ENCODE data around the gene UNC79.

UNC79 gene

GRCh38 chr14:93431036-93431670 lies 414 bp downstream of the UNC79 start (continued):
- TF ChIP-seq TSHZ2 (CRISPR knock-in tag; IDR thresholded peaks at IDR 0.05) (no peak), CSDC2 (CRISPR knock-in tag; IDR thresholded peaks at IDR 0.05) (no peak)

GRCh38 chr14:93454224-93454623 lies 23.5 kb downstream of the UNC79 start:
- TF ChIP-seq CREB5 (CRISPR knock-in tag; IDR thresholded peaks at IDR 0.05; ENCODE audit: low read depth) (no peak), ZC3H10 (CRISPR knock-in tag; IDR thresholded peaks at IDR 0.05) (no peak), TCF4 (CRISPR knock-in tag; IDR thresholded peaks at IDR 0.05; ENCODE audit: borderline replicate concordance) (no peak)
- ATAC-seq, result no peak

- no peak for ATAC-seq
Measured at GRCh38 chr14:93456356-93456755, 25.6 kb downstream of the UNC79 start.

GRCh38 chr14:93458234-93458633 lies 27.5 kb downstream of the UNC79 start:
- ATAC-seq, result no peak
- TF ChIP-seq ZC3H10 (CRISPR knock-in tag; IDR thresholded peaks at IDR 0.05), result no peak
- TF ChIP-seq OSR1 (CRISPR knock-in tag; IDR thresholded peaks at IDR 0.05), result no peak
- TF ChIP-seq ZNF70 (CRISPR knock-in tag; IDR thresholded peaks at IDR 0.05), result no peak
- no peak for TF ChIP-seq RARB (CRISPR knock-in tag; IDR thresholded peaks at IDR 0.05)
- TF ChIP-seq TOX (CRISPR knock-in tag; IDR thresholded peaks at IDR 0.05; ENCODE audit: borderline replicate concordance), result no peak
- TF ChIP-seq TCF4 (CRISPR knock-in tag; IDR thresholded peaks at IDR 0.05; ENCODE audit: borderline replicate concordance), result no peak
- no peak for TF ChIP-seq CSDC2 (CRISPR knock-in tag; IDR thresholded peaks at IDR 0.05)

More at GRCh38 chr14:93456356-93456755, 25.6 kb downstream of the UNC79 start:
- TF ChIP-seq OSR1 (CRISPR knock-in tag; IDR thresholded peaks at IDR 0.05) (no peak), CSDC2 (CRISPR knock-in tag; IDR thresholded peaks at IDR 0.05) (no peak), PPARA (CRISPR knock-in tag; IDR thresholded peaks at IDR 0.05; ENCODE audit: borderline replicate concordance) (no peak), TOX (CRISPR knock-in tag; IDR thresholded peaks at IDR 0.05; ENCODE audit: borderline replicate concordance) (no peak), ZNF8 (CRISPR knock-in tag; IDR thresholded peaks at IDR 0.05) (no peak), ESRRG (CRISPR knock-in tag; IDR thresholded peaks at IDR 0.05) (no peak), ZC3H10 (CRISPR knock-in tag; IDR thresholded peaks at IDR 0.05) (no peak), SNAI2 (CRISPR knock-in tag; IDR thresholded peaks at IDR 0.05) (no peak), CREB5 (CRISPR knock-in tag; IDR thresholded peaks at IDR 0.05; ENCODE audit: low read depth) (no peak), RARB (CRISPR knock-in tag; IDR thresholded peaks at IDR 0.05) (no peak), ZNF70 (CRISPR knock-in tag; IDR thresholded peaks at IDR 0.05) (no peak), TSHZ2 (CRISPR knock-in tag; IDR thresholded peaks at IDR 0.05) (no peak), ZNF565 (CRISPR knock-in tag; conservative IDR thresholded peaks at IDR 0.05; ENCODE audit: low read depth) (no peak), ISL1 (CRISPR knock-in tag; IDR thresholded peaks at IDR 0.05) (no peak), ZFP30 (CRISPR knock-in tag; IDR thresholded peaks at IDR 0.05) (no peak)

GRCh38 chr14:93462479-93462878 lies 31.7 kb downstream of the UNC79 start:
- no peak for TF ChIP-seq ZNF565 (CRISPR knock-in tag; conservative IDR thresholded peaks at IDR 0.05; ENCODE audit: low read depth)
- no peak for ATAC-seq
